ENCODE results near the gene MAGI2.
"Not testable (repeated sequence)": the region's sequence is repeated elsewhere in the genome, so short reads cannot be mapped to it uniquely, and the experiment has no call there.

MAGI2 gene

DNA sequence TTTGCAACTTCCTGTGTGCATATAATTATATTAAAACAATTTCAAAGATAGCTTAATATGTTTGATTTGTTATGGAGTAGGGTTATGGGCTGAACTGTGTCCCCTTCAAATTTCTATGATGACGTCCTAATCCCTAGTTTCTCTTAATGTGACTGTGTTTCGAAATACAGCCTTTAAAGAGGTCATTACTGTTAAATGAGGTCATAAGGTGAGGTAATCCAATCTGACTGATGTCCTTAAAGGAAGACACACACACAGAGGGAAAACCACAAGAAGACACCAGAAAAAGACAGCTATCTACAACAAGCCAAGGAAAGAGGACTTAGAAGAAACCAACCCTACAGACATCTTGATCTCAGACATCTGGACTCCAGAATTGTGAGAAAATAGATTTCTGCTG, 407.4 kb downstream of the MAGI2 start:
- ATAC-seq (no peak), DNase-seq (no peak)

DNA sequence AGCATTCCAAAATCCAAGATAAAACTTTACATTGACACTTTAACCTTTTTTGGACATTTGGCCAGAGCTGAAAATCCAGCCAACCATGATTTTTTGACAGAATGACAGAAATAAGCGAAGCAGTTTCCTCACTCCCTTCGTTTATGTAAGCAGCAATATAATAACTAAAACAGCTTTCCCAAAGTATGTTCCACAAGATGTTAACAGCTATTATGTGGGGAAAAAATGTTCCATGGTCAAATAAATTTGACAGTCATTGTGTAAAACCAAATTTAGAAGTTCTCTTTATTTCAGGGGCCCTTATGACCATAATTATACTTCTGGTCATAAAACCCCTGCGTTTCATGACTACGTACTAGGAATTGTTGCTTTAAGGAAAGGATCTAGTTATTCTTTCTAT, 416.5 kb downstream of the MAGI2 start:
- ATAC-seq (no peak), DNase-seq (no peak)

DNA sequence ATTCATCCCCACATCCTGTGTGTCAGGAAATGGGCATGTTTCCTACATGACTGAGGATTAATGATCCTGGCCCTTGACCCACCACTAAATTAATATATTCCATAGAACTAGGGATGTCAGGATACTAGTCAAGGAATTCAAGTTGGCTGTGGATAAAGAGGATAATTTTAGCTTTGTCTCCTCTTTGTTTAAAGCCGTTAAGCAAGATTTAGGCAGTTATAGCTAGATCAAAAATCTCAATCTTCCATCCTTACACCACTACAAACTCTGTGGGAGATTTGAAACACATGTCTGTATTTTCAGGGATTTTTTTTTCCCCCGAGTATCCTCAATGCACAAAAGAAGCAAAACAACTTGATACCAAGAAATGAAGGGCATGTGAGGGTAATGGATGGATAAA, 417.1 kb downstream of the MAGI2 start:
- ATAC-seq: no peak

DNA sequence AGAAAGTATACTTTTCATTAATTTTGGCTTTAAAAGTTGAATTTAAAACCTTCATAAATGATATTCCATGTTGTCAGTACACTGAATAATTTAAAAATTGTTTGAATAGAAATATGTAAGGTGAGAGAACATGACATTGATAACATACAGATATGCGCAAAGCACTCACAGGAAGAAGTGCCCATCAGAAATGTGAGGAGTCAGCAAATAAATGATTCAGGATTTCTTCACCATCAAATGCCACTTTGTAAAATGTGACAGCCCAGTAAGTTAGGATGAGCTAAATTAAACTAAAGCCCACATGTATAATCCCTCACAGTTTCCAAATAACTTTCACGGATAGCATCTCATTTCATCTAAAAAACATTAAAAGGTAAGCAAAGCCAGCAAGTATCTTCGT, 417.6 kb downstream of the MAGI2 start:
- DNase-seq (no peak), ATAC-seq (no peak)

More for the DNA sequence above, 417.1 kb downstream of the MAGI2 start:
- no peak for DNase-seq

DNA sequence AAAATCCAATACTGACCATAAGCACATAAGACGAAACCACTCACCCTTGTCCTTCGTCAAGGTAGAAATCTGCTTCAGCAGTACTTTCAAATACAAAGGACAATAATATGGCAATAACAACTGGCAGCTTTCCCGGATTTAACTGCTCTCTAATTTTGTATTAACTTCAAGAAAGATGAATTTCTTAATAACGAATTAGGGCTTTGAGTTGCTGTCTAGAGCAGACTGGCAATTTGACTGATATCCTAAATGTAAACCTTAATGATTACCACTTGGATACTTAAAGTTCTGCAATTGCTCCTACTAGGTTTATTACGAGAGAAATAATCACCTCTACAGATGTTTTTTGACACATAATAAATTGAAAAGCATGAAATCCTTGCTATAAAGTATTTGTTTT, 418.7 kb downstream of the MAGI2 start:
- no peak for DNase-seq
- no peak for ATAC-seq

DNA sequence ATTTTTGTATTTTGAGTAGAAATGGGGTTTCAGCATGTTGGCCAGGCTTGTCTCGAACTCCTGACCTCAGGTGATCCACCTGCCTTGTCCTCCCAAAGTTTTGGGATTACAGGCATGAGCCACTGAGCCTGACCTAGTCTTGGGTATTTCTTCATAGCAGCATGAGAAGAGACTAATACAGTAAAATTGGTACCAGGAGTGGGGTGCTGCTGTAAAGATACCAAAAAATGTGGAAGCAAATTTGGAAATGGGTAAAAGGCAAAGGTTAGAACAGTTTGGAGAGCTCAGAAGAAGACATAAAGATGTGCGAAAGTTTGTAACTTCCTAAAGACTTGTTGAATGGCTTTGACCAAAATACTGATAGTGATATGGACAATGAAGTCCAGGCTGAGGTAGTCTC, 433.8 kb downstream of the MAGI2 start:
- ATAC-seq, DNase-seq: not testable (repeated sequence)

DNA sequence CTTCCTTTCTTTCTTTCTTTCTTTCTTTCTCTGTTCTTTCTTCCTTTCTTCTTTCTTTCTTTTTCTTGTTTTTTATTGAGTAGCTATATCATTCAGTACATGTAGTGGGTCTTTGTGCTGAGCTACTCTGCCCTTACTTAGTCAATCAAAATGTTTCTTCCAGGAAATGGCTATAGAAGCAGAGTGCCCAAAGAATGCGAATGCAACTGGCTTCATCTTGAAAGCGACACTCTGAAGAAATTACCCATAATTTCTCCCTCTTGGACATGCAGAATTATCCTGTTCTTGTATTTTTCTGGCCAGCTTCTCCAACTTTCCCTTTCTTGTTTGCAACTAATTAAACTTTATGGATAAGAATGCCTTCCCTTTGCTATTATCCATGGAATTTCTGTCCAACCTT, 441.5 kb downstream of the MAGI2 start:
- DNase-seq: no peak
- ATAC-seq: no peak

DNA sequence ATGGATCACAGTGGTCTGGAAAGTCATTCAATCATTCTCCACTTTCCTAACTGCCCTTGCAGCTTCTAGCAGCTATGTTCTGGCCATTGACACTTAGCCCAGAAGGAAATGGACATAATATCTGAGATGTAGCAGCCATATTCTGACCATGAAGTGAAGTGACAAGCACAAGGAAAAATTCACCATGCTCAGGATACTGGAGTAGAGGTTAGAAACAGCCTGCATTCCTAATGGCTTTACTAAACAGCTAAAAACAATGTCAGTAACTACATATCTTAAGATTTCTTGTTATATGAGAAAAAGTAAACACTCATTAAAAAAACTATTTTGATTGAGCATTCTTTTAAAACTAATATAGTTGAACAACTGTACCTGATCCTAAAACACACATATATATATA, 443.8 kb downstream of the MAGI2 start:
- DNase-seq: no peak
- ATAC-seq: no peak

DNA sequence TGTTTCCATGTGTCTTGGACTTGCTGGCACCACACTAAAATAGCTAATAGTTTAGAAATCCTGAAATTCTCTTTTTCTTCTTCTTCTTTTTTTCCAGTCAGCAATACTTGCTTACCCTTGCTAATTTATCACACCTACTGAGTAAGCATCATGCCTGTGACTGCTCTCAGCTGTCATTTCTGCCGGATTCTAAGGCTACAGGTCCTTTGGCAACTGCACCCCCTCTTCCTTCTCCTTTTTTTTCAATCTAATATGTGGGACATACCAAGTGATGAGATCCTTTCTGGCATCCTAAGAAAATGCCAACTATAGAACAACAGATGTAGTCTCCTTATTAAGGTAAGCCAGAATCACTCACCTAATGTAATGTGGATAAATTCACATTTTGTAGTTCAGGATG, 444.7 kb downstream of the MAGI2 start:
- DNase-seq (no peak), ATAC-seq (no peak)

DNA sequence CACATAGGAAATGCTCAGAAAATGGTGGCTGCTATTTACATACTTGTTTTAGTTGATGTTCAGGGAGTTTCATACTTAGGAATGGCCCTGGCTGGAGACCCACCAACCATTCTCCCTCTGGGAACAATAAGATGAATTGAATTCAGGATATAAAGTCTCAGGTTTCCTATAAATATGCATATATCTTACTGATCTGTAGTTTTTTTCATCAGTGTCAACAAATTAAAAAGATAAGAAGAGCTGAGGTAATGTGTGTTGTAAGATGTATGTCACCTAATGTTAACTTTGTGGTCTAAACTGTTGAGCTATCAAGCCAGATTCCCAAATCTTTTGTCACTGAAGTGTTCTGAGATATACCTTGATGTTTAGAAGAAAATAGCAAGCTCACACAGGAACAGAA, 457.5 kb downstream of the MAGI2 start:
- DNase-seq: no peak

DNA sequence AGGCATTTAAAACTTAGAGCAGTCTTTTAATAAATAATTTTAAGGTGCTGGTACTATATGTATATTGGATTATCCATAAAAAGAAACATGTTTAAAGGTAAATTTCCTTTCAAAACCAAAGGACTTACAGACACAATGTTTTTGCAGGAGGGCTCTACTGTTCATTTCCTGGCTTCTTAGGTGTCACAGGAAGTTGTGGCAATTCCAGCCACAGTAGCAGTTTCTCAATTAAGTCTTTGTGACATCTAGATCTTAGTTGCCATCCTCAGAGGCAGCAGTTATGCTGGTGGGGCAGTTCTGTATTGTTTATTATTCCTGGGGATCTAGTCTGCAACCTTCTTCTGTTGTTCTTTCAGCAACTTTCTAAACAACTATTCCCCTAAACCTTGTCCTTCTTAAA, 460.1 kb downstream of the MAGI2 start:
- DNase-seq: no peak

More for the DNA sequence above, 457.5 kb downstream of the MAGI2 start:
- ATAC-seq: no peak

DNA sequence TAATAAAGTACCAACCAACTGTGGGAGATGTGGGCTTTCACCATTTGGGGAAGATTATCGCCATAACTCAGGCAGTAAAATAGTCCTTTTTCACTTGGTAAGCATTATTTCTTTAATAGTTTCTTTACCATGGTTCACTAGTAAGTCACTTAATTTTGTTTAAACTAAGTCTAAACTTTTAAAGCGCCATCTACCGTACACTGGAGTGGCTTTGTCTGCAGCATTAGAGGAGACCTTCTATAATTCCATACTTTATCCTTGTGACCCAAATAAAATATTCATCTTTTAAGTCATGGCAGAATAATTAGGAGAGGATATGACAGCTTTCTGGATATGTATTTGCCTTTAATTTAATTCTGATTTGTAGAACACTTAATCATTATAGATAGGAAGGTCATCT, 468.0 kb downstream of the MAGI2 start:
- ATAC-seq (no peak), DNase-seq (no peak)

More for the DNA sequence above, 460.1 kb downstream of the MAGI2 start:
- no peak for ATAC-seq

DNA sequence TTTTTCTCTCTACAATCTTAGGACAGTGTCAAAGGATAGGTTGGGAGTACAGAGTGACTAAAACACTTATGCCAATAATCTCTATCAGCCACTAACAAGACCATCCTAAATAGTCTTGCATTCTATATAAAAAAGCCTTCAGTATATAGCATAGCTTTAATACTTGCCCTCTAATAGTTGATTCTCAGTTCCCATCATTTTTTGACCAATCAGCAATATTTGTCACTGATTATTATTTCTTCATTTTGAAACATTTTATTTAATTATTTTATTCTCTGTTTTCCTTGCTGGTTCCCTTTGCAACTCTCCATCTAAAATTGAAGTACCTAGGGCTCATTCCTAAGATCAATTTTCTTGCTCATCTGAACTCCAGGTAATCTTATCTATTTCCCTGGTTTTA, 470.0 kb downstream of the MAGI2 start:
- ATAC-seq: no peak
- no peak for DNase-seq

DNA sequence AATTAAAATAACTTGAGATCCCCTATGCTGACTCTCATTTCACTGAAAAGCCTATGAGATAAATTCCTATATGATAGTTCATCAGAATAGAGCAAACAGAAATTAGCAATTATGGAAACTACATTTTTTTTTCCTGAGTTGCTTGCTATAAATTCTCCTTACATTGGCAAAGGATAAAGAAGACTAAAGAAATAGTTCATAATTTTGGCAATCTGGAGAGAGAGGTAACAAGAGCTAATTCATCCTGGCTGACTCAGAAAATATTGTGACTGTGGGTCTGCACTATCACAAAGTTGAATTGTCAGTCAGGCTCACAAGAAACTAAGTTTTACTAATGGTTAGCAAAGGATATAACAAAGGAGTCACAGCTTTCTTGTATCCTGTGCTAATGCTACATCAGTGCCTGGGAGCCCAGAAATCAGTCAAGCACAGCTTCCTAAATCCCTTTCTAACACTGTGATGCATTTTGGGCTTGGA, 483.0 kb downstream of the MAGI2 start:
- no peak for ATAC-seq
- DNase-seq: no peak

DNA sequence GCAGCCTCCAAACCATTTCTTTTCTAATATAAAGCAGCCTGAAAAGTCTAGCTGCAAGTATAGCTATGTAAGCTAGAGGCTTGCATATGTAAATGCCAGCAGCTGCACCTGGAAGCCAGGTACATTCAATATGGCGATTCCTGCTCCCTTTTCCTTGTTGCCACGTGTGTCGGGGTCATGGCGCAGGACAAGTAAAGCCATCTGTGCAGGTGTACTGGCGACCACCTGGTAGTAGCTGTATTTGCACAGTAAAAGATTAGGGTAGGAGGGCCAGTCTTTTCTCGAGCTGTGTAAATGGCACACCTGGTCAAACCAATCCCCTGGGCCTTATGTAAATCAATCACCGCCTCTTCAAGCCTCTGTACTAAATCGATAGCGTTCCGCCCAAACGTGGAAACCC, 484.5 kb downstream of the MAGI2 start:
- DNase-seq: no peak
- no peak for ATAC-seq

DNA sequence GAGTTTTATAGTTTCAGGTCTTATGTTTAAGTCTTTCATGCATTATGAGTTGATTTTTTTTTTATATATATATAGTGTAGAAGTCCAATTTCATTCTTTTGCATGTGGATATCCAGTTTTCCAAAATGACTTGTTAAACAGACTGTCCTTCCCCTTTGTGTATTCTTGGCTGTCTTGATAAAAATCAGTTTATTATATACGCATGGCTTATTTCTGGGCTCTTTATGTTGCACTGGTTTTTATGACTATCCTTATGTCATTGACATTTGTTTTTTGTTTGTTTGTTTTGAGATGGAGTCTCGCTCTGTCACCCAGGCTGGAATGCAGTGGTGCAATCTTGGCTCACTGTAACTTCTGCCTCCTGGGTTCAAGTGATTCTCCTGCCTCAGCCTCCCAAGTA, 485.9 kb downstream of the MAGI2 start:
- DNase-seq, ATAC-seq: not testable (repeated sequence)

DNA sequence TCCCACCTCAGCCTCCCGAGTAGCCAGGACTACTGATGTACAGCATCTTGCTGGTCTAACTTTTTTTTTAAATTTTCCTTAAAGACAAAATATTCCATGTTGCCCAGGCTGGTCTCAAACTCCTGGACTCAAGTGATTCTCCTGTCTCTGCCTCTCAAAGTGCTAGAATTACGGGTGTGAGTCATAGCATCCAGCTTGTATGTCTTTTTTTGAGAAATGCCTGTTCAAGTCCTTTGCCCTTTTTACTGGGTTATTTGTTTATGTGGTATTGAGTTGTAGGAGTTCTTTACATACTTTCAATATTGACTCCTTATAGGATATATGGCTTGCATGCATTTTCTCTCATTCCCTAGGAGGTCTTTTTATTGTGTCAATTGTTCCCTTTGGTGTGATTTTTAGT, 486.4 kb downstream of the MAGI2 start:
- no peak for ATAC-seq

DNA sequence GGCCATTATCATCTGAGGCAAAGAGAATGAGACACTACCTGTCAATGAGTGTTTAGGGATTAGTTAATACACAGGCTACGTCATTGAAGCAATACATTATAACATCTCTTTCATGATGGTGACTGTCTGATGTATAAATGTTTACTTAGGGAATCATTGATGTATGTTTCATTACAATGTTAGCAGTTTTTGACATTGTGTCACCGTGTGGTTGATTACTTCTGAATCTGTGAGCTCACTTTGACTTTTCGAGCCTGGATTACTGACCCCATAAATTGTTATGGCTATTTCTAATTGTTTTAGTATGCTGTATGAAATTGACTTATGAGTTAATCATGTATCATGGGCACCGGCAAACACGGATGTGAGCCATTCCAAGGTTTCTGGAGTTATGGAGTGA, 494.0 kb downstream of the MAGI2 start:
- ATAC-seq (no peak), DNase-seq (no peak)

More for the DNA sequence above, 486.4 kb downstream of the MAGI2 start:
- no peak for DNase-seq

DNA sequence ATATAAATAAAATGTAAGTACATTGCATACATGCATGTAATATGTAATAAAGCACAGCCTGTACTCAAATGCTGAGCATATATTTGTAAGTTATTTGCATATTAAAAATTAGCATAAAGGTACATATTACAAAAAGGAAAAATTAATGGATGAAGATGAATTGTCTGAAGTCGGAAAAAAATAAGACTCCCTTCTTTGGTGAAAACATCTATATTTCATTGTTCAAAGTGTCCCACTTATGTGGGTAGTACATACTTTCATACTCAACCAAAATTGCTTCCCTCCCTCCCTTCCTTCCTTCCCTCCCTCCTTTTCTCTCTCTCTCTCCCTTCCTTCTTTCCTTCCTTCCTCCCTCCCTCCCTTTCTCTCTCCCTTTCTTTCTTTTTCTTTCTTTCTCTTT, 498.1 kb downstream of the MAGI2 start:
- DNase-seq: no peak
- ATAC-seq: no peak

DNA sequence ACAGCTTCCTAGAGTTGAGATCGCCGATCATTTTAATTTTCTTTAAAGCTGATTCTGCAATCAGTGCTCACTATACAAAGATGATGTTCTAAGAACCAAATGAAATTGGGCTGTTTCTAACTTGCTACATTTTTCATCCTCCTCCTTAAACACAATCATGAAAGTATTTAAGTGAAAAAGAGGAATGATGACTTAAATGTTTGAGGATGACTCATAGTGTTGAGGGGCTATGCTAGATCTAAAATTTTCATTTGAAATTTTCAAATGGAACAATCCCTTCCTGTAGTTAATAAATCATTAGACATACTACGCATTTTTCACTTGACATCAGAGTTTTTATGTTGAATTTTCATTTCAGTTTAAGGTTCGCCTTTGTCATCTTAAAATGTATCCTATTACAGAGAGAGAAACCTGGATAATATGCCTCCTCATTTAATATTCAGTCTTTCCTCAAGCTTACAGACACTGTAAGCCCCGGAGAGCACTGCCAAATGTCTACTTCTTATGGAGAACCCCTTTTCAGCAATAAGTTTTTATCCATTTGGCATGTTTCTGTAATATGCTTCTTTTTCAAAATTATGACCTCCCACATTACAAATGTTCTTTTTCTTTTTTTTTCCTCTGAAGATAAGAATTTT, 499.6 kb downstream of the MAGI2 start:
- DNase-seq (no peak), ATAC-seq (no peak)

DNA sequence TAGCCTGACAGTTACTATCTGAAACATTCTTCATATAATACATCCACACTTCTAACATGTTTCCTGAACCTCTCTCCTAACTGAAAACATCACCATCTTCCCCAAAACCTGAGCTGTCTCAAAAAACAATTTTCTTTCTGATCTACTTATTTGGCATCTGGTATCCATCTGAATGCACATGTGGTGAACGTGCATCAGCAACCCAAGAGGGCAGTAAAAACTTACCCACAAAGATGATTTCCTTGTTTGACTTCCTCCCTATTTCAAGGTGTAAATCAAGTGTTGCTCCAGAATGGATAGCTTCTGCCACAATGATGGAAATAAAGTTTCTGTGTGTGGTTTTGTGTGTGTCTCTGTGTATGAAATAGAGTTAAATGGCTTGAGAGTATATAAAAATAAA, 500.4 kb downstream of the MAGI2 start:
- no peak for DNase-seq
- no peak for ATAC-seq

DNA sequence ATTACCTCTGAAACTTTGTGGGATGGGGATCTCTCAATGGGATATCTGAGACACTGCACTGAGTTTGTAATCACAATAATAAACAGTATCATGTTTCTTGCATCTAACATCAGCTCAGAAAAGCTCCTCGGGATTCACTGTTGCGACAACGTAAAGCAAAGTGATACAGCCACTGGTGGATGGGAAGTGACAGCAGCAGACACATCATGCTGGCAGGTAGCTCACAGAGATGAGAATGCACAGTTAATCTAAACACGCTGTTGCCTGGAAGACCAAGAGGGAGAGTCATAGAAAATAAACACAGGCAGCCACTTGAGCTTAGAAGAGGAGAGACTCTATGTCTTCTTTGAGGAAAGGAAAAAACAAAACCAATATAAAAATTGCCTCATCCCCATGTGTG, 513.8 kb downstream of the MAGI2 start:
- DNase-seq (no peak), ATAC-seq (no peak)

DNA sequence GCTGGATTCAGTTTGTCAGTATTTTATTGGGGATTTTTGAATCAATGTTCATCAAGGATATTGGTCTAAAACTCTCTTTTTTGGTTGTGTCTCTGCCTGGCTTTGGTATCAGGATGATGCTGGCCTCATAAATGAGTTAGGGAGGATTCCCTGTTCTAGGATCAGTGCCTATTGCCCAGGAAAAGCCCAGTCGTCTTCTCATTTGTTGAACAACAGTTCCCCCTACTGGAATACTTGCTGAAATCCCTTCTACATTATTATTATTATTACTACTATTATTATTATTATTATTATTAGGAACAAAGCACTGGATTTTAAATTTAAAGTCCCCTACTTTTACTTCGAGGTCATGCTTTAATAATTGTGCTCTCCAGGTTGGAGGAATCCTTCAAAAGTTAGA, 528.9 kb downstream of the MAGI2 start:
- no peak for ATAC-seq
- DNase-seq: no peak

DNA sequence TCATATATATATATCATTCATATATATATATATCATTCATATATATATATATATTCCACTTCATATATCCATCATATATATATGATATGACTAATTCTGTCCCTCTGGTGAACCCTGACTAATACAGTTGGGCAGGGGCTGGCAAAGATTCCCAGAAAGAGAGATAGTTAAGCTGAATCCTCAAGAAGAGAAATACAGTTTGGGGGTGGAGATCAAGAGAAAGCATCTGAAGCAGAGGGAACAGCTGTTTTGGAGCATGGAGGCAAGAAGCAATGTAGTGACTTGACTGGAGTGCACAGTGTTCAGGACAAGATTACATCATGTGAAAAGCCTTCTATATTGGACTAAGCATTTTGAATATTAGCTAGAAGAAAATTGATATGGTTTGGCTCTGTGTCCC, 540.7 kb downstream of the MAGI2 start:
- no peak for ATAC-seq
- DNase-seq: no peak

DNA sequence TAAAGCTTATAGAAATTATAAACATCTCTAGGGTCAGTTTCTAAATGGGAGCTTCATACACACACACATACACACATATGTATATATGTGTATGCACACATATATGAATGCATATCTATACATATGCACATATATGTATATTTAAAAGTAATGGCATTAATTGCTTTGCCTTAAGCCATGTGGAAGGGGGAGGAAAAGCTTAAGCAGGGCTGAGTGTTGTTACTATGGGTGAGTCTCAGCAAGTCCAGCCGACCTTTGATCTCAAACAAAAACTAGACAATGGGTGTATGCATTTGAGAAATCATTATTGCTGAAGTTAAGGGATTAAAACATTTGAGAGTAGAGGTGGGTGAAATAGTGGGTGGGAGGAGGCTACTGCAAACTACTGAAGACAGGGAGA, 546.7 kb downstream of the MAGI2 start:
- DNase-seq: no peak
- ATAC-seq: no peak
